GM18499 (cell line): ENCODE results near the gene PAEP.

Experiments
- ATAC-seq: cut with Tn5 transposase; IDR thresholded peaks from one replicate; pipeline ENCODE4 v1.9.1; 2021; ENCODE audit warnings: moderate number of reproducible peaks; ENCODE audit not compliant: insufficient read depth, unreplicated experiment

The PAEP gene

GRCh38 chr9:135574331-135574730 lies 12.8 kb downstream of the PAEP start:
- no peak for ATAC-seq

- ATAC-seq: no peak
Measured at GRCh38 chr9:135574943-135575342, 13.4 kb downstream of the PAEP start.

- no peak for ATAC-seq
Measured at GRCh38 chr9:135575995-135576631, 14.6 kb downstream of the PAEP start.

- no peak for ATAC-seq
Measured at GRCh38 chr9:135577256-135577655, 15.7 kb downstream of the PAEP start.

DNA sequence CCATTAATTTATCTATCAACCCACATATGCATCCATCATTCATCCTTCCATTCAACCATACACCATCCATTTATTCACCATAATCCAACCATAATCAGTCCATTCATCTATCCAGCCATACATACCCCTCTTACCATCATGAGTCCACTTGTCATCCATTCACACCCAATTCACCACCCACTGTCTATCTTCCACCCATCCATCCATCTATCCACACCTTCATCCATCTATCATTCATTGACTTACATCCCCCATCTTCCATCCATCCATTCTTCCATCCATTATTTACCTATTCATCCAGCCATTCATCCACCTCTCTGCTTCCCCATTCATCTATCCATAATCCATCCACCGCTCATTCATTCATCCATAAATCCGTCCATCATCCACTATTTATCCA lies 17.8 kb downstream of the PAEP start:
- no peak for ATAC-seq

DNA sequence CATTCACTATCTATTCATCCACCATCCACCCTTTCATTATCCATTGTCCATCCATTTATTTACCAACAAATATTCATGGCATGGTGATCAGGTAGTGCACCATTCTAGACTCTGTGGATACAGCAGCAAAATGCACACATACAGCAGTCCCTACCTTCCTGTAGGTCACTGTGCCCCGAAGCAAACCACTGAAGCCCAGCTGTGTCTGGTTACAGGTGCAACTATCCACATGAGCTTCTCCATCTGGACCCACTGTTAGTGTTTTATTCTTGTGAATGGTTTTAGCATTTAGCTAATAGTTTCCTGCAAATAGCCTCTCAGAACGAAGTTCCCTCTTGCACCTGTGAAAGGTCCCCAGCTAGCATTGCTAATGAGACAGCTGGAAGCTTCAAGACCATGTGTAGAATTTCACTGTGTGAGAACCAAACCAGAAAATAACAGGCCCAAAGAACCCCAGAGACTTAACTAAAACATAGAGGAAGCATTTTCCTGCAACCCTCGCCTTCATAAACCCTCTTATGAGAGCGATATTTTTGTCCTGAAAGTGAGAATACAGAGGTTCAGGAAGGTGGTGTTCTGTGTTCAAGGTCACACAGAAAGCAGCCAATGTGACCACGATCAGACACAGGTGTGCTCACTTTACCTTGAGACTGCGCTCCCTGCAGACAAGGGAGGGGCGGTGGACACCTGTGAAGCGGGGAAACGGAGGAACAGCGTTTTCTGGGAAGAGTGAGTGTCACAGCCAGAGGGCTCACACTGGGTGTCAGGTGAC lies 18.5 kb downstream of the PAEP start:
- ATAC-seq: no peak

DNA sequence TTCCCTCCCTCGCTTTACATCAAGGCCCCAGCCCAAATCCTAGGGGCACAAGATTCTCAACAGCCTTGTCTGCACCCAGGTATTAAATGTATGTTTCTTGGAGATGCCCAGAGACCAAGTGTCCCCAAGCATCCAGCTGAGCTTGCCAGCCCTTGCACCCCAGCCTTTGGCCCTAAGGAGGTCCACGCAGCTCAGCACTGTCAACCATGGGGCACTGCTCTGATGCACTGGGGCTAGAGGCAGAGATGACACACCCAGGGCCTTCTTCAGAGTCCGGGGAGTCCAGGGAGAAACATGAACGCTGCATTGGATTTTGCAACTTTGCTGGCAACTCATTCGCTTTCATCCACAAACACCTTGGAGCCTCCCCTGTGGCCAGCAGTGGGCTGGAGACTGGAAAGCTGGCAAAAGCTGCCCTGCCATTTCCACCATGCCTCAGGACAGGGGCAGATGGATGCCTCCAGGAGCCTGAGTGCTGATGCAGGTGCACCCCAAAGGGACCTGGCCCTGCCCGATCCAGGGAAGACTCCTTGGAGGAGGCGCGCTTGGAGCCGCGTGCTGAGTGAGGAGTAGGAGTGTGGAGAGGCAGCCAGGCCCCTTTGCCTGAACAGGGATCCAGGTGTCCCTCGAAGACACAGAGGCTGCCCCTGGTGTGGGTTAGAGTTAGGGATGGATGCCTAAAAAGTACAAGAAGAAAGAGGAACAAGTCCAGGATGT lies 19.3 kb downstream of the PAEP start:
- no peak for ATAC-seq

DNA sequence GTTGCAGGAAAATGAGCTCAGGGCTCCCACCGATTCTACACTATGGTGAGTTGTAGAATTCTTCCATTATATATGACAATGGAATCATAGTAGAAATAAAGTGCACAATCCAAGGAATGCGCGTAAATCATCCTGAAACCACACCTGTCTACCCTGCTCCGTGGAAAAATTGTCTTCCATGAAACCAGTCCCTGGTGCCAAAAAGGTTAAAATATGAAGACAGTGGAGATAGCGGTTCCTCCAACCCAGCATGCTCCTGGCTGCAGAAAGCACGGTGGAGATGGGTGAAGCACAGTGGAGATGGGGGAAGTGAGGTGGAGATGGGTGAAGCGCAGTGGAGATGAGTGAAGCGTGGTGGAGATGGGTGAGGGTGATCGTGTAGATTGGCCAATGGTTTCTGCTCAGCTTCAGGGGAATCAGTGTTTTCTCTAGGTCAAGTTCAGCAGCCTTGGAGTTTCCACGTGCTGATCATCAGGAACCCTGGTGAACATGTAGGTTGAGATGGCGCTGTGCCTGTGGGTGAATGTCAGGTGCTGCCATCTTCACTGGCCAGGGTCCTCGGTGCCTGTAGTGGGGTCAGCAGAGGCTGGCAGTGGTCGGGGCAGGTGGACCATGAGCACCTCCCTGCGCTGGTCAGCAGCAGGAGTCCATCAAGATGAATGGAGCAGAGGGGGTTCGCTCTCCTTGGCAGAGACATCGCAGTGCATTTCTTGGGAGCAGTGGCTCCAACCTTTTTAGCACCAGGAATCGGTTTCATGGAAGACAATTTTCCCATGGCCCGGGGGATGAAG lies 20.3 kb downstream of the PAEP start:
- ATAC-seq: no peak

GRCh38 chr9:135582541-135582940 lies 21.0 kb downstream of the PAEP start:
- no peak for ATAC-seq

- no peak for ATAC-seq
Measured at GRCh38 chr9:135582966-135583687, 21.6 kb downstream of the PAEP start.

DNA sequence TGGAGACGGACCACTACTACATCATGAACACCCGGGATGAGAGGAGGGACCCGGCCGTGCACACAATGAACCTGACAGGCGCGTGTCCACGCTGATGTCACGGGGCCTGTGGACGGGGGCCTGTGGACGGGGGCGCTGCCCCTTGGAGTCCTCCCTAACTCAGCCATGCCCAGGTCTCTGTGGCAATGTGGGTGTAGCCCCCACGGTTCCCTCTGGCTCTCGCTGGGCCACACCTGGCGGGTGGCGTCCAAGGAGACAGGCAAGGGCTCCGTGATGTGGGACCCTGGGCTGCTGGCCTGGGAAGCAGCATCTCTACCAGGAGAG lies 22.1 kb downstream of the PAEP start:
- no peak for ATAC-seq

GRCh38 chr9:135584371-135584770 lies 22.8 kb downstream of the PAEP start:
- ATAC-seq: no peak

- ATAC-seq: no peak
Measured at GRCh38 chr9:135584934-135585333, 23.4 kb downstream of the PAEP start.

- ATAC-seq: no peak
Measured at GRCh38 chr9:135586601-135587109, 25.1 kb downstream of the PAEP start.

- no peak for ATAC-seq
Measured at GRCh38 chr9:135587658-135588057, 26.1 kb downstream of the PAEP start.

- no peak for ATAC-seq
Measured at GRCh38 chr9:135588371-135588770, 26.8 kb downstream of the PAEP start.

DNA sequence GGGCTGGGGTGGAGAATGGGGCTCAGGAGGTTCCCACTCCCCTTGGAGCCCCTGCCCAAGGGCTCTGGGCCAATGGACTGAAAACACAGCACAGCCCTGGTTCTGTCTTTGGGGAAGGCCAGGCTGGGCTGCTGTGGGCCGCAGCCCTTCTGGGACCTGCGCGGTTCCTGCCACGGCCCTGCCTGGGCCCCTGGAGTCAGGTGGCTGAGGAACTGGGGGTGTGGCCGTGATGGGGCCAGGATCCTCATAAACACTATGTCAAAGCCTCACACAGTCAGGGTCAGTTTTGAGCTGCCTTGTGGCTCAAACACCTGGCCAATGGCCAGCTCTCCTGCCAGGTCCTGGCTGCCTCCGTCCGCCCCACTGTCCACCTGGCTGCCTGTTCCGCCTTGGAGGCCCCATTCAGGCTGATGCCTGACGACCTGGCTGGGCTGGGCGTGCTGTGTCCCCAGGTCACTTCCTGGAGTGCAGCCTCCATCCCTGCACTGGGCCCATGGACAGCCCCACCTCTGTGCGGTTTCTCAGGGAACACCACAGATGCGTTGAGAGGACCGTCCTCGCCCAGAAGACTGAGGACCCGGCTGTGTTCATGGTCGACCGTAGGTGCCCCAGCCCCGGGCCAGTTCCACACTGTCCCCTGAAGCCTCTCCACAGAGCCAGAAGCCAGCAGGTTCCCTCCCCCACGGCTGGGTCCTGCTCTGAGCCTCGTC lies 27.5 kb downstream of the PAEP start:
- ATAC-seq: no peak

DNA sequence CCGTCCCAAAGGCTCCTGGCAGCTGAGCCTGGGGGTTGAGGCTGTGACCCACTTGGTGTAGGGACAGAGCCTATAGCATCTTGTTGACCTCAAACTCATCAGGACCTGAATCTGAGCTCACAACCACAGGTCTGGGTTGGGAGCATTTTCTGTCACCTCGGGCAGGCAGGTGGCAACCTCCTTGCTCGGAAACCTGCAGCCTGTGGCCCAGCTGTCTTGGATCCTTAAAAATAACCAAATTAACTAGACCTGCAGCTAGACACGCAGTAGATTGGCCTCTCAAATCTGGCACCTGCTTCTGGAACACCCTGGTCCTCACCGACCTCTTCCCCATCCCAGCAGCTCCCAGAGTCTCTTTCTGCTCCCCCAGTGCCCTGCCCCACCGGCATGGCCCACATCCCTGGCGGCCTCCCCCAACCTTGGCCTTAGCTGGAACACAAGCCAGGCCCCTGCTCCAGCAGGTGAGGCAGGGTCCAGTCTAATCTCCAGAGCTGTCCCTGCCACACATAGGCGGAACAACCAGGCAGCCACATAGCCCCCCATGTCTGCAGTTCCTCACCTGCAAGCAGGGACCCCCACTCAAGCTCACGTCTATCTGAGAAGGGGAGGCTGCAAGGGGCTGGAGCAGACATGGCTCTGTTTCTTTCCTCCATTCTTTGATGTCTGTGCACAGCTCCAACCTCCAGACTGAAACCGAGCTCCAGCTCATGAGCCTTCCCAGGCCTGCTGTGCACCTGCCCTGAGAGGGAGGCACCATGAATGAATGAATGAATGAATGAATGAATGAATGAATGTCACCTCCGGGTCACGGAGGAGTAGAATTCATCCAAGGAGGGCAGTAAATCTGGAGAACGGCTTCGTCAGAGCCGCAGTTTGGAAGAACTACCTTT lies 28.3 kb downstream of the PAEP start:
- no peak for ATAC-seq
